ENCODE results near the gene CHN2.

The CHN2 gene

GRCh38 chr7:29229066-29229465, 34.5 kb downstream of the CHN2 start:
- DNase-seq = no peak

- no peak for DNase-seq
Observed at GRCh38 chr7:29229946-29230345, 35.4 kb downstream of the CHN2 start.

GRCh38 chr7:29230871-29231345, 36.3 kb downstream of the CHN2 start:
- no peak for DNase-seq

GRCh38 chr7:29231671-29232232, 37.2 kb downstream of the CHN2 start:
- DNase-seq = no peak

GRCh38 chr7:29234438-29234837, 39.9 kb downstream of the CHN2 start:
- DNase-seq = peak; percentile 52

- DNase-seq = no peak
Observed at GRCh38 chr7:29236071-29236580, 41.6 kb downstream of the CHN2 start.

GRCh38 chr7:29236649-29237048, 42.1 kb downstream of the CHN2 start:
- DNase-seq = no peak

GRCh38 chr7:29237489-29237888, 42.9 kb downstream of the CHN2 start:
- DNase-seq = no peak

GRCh38 chr7:29239638-29240037, 45.1 kb downstream of the CHN2 start:
- peak; percentile 45 for DNase-seq

- DNase-seq = no peak
Observed at GRCh38 chr7:29242265-29242664, 47.7 kb downstream of the CHN2 start.

- peak; percentile 64 for DNase-seq
Observed at GRCh38 chr7:29243910-29244655, 49.5 kb downstream of the CHN2 start.

GRCh38 chr7:29247224-29247962, 52.8 kb downstream of the CHN2 start:
- DNase-seq = no peak

- no peak for DNase-seq
Observed at GRCh38 chr7:29247963-29248236, 53.3 kb downstream of the CHN2 start.

- no peak for DNase-seq
Observed at GRCh38 chr7:29248713-29249382, 54.3 kb downstream of the CHN2 start.

GRCh38 chr7:29249383-29249750, 54.8 kb downstream of the CHN2 start:
- DNase-seq = no peak

GRCh38 chr7:29249860-29250259, 55.3 kb downstream of the CHN2 start:
- DNase-seq = no peak

GRCh38 chr7:29253225-29253624, 58.6 kb downstream of the CHN2 start:
- no peak for DNase-seq

GRCh38 chr7:29254591-29254990, 60.0 kb downstream of the CHN2 start:
- DNase-seq = no peak

- no peak for DNase-seq
Observed at GRCh38 chr7:29255199-29255878, 60.8 kb downstream of the CHN2 start.

- no peak for DNase-seq
Observed at GRCh38 chr7:29255906-29256692, 61.5 kb downstream of the CHN2 start.

GRCh38 chr7:29256693-29257002, 62.1 kb downstream of the CHN2 start:
- no peak for DNase-seq

- no peak for DNase-seq
Observed at GRCh38 chr7:29258951-29259350, 64.4 kb downstream of the CHN2 start.
